Stimulated activated CD8-positive, alpha-beta memory T cell treated with anti-CD3 and anti-CD28 coated beads, Interleukin-15, amount 100 ng/mL, for 24 hours (primary cell): ENCODE results near the gene ARHGAP15.

Experiments
- DNase-seq: peaks from one replicate; pipeline ENCODE4 v3.0.0-alpha.2; 2020; ENCODE audit warnings: low read depth

Gene ARHGAP15

DNA sequence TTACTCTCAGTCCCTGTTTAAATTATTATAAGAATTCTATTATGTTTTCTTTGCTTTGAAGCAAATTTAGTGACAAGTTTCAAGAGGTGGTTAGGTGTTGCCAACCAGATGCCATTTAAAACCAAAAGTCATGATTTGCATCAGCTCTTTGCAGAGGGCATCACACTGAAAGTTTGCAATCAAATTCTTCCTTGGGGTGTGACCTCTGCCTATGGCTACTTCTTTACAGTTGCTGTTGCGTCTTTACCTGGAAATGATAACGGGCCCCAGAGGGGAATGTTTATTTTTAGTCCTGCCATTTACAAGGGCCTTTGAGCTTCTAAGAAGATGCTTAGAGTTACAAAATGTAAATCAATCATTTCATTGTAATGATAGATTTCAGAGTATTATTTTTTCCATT, 561.0 kb downstream of the ARHGAP15 start:
- DNase-seq, result no peak

DNA sequence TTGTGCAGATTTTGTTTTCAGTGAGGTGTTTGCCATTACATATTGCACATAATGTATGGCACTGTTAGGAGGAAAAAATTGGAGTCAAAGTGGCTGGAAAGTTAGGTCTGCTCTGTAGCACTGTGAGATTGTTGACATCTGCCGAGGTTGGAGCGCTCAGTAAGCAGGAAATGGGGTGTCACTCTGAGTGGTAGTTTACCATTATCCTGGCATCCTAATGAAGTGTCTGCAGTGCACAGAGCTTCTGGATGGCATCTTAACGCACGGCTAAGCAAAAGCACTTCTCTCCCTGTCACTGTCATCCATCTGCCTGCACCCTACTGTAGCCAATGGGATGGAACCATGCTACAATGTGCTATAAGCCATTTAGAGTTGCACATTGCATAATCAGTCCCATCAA, 561.9 kb downstream of the ARHGAP15 start:
- no peak for DNase-seq

DNA sequence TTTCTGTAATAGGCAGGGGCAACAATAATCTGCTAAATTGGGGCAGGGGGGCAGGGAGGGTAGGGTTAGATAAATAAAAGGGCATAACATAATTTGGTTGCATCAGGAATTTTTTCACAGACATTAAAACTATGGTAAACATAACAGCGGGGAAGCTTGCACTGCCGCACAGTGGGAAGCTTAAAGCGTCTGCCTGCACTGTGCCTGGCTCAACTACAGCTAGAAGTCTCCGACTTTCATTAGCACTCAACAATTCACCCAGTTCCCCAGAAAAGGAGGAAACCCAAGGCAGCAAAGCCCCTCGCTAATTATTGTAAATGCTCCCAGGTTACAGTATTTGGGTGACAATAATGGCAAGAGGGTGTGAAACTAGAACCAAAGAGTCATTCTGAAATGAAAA, 562.9 kb downstream of the ARHGAP15 start:
- no peak for DNase-seq

DNA sequence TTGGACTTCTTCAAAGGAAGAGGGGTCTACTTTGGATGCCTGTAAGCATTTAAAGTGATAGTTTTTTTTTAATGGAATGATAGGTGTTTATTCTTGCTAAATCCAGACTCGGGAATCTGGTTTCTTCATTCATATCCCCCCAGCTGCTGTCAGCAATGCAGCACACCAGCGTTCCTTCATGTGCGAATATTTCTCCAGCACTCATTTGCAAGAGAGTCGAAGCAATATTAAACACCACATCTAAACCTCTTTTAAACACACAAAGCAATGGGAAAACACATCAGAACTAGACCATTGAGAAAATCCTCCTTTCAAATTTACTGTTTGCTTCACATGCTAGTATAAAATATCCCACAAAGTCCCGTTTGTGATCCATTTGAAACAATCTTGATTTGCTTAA, 563.7 kb downstream of the ARHGAP15 start:
- DNase-seq, result no peak

DNA sequence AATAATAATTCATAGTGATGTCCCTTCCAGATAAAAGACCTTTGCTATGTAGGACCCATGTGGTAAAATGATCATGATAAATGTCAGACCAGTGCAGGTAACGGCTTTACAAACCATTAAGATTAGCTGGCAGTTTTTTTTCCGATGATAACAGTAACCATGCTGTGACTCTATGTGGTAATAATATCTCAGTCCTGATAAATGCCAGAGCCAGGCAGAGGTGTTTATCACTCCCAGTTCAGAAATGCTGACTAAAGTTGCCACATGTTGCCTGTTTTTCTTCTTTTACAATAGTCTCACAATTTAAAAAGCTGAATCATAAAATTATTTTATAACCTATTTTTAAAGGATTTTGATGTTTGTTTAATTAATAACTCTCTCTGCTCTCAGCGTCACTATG, 565.1 kb downstream of the ARHGAP15 start:
- DNase-seq, result no peak

DNA sequence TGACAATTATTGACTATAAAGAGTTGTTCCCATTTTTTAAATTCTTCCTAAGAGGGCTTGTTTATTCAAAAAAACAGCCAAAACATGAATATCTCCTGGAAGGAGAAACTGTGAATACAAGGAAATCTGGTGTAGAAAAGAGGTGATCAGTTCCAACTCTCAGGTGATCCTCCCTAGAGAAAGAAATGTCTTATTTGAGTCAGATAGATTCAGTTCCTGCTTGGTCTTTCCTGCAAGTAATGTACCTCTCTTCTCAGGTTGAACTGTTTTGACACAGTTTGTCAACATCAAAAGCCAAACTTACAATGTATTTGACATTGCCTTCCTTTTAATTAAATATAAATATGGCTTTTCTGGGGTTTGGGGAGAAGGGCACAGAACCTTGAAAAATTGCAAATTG, 567.4 kb downstream of the ARHGAP15 start:
- no peak for DNase-seq

DNA sequence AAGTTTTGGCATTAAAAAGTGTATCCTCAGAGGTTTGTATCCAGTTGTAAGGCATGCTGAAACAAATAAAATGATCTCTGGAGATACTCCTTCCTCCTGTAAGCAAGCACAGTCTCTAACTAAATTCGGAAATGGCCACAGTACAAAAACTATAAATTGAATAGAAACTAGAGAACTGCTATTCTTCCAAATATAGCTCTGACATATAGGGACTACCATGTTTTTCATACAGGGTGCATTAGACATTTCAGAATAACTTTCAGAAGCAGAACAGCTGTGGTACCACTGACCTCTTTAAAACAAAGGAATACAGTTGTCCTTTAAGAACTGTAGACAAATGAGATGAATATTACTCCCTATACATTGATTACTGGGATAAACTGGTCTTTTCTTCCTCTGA, 568.5 kb downstream of the ARHGAP15 start:
- DNase-seq, result no peak

DNA sequence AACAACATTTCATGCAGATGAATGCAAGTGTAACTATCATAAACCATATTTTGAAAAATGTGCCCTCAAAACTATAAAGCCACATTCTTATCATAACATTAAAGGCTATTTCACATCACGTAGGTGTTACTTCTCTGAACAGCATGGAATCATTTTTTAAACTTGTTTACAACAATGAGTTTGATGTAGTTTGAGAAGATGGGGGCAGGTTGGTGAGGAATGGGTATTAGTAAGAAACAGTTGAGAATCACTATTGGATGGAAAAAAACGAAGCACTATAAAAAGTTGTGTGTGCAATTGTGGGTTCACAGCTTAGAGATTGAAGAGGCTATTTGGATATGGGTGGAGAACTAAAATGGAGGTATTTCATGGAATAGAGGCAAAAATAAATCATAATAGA, 569.1 kb downstream of the ARHGAP15 start:
- DNase-seq, result no peak

DNA sequence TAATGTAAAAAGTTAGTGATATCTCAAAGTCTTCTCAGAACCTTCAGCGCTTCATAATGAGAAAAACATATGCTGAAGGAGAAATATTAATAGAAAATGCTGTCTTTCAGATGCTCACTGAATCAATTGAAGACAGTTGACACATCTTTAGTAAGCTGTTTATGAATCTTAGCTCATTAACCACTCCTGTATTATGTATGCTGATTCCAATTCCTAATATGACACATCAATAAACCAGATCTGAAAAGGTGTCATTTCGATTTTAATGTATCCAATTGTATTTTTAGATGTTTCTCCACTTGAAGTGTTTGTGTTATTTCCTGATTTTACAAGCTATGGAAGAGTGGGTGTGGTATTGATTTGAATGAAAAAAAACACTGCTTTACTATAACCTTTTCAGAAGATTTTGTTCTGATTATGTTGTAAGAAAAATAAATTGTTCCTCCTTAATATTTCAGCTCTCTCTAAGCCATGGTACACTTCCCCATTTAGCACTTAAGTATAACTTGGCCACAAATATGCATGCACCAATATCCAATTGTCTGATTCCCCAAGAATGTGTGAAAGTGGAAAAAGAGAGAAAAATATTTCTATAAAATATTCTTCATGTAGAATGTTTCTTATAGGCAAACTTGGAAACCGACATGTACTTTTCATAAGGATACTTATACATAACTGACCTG, 569.8 kb downstream of the ARHGAP15 start:
- no peak for DNase-seq

DNA sequence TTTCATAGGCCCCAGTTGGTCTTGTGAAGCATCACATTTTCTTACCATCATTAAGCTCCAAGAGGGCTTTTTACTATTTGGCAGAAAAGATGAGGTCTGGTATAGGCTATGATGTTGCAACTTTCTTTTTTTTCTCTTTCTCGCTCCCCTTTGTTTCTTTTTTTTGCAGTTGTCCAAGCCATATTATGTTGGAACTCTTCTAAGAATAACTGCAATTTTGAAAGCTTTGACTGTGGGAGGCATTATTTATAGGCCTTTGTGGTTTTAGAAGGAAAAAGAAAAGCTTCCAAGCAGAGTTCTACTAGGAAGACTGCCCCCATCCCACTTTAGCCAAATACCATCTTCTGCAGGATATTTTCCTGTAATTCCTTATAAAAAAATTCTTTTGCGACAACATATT, 571.6 kb downstream of the ARHGAP15 start:
- no peak for DNase-seq

DNA sequence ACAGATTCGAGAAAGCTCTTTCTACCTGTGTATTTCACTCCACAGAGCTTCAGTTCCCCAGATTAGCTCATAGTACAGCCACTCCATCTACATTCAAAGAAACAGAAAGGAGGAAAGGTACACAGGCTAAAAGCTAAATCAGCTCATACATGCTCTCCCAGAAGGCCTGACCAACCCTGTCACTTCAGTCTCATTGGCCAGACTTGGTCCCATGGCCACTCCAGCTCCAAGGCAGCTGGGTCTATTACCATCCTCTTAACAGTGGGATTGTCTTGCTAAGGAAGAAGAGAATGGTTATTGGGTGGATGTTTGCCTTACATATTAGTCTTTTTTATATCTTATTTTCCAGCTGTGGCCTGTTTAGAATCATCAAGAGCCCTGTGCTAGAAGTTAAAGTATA, 572.6 kb downstream of the ARHGAP15 start:
- DNase-seq, result no peak

DNA sequence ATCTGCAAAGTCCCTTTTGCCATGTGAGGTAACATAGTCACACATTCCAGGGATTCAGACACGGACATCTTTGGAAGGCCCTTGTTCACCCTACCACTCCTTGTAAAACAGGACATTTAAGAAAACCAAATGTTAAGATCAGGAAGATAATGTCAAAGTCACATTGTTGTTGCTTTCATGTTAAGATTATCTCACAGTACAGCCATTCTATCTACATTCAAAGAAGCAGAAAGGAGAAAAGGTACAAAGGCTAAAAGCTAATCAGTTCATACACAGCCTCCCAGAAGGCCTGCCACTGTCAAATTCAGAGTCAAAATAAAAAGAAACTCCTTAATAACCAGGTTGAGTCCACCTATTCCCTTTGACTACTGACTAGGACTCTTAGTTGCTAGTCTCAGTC, 573.7 kb downstream of the ARHGAP15 start:
- DNase-seq, result no peak

DNA sequence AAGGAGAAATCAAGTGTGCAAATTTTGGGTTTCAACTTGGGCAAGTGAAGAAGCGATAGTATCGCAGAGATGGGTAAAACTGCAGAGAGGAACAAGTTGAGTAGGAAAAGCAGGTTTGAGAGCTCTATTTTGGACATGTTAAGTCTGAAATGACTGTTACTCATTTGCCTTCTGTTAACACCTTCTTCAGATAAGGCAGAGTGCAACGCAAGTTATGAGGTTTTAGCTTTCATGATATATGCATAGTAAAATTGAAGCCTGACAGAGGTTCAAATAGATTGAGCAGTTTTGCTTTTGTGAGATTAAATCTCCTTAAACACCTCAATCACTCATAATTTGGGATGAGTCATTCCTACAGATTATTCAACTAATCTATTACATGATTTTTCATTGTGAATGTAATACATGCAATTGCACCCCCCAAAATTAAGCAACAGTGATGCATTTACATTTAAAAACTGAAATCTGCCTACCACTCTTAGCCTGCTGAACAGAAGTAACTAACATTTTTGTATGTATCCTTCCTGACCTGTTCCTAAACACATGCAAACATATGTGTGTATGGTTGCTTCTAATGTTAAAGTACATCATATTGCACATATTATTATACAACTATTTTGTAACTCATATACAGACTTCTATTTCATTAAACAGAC, 575.4 kb downstream of the ARHGAP15 start:
- no peak for DNase-seq

DNA sequence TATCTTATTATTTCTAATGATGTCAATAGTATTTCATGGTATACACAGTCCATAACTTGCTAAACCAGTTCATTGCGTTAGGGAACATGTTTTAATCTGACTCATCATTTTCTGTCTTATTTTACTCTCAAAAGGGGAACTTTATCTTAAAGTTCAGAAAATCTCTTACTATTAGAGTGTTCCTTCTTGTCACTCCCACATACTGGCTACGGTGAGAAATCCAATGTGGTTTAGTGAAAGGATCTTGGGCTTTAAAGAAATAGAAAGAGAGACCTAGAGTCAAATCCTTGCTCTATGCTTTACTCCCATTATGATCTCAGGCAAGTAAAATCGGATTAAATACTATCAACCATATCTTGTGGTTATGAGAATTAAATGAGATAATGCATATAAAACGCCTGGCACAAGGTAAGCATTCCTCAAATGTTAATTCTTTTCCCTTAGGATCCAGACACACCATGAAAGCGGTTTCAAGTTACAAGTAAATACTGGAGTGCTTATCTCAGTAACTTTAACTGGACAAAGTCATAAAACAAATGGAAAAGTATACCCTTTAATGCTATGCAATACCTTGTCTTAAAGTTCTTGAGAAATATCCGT, 576.0 kb downstream of the ARHGAP15 start:
- no peak for DNase-seq

DNA sequence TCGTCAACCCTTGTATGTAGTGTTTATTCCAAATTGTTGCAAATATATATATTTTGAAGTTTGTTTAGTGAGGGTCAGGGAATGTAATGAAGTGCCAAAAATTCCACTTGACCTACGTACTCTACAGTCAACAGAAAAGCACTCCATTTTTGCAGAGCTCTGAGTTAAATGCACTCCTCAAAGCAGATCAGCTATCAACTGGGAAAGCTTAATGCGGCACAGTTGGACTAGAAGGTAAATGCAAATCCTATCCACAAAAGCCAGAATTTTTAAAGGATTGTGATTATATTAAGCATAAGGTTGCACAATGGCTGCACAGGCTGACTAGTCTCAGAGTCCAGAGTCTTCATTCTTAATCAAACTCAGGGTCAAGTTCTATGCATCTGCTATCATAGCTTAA, 577.1 kb downstream of the ARHGAP15 start:
- DNase-seq, result no peak

DNA sequence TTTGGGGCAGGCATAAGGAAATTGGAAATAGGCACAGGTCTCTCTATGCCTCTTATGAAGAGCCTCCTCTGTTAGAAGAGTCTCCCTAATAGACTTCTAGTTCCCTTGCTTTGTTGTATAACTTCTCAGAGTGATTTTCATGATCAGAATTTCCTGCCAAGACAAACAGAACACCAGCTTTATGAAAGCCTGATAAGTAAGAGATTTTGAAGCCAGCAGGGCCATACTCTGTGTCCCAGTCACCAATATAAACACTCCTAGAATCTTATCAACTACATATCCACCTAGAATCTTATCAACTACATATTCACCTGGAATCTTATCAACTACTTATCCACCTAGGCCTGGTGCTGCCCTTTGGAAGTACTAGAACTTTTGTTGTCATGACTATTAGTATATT, 579.5 kb downstream of the ARHGAP15 start:
- no peak for DNase-seq

DNA sequence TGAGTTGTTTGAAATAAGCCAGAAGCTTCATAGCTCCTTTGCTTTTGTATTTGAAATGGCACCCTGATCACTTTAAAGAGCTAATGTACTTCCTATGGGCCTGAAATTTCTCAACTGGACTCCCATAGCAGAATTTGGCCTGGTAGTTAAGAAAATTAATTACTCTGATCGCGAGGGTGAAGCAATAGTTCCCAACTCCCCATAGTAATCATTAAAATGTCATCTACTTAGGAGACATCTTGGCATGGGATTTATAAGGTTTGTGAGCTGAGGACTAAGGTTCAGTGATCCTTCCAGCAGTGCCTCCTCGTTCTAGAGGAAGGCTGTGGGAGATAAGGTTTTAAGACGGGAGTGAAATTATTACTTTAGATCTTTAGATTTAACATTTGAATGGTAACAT, 581.0 kb downstream of the ARHGAP15 start:
- no peak for DNase-seq

DNA sequence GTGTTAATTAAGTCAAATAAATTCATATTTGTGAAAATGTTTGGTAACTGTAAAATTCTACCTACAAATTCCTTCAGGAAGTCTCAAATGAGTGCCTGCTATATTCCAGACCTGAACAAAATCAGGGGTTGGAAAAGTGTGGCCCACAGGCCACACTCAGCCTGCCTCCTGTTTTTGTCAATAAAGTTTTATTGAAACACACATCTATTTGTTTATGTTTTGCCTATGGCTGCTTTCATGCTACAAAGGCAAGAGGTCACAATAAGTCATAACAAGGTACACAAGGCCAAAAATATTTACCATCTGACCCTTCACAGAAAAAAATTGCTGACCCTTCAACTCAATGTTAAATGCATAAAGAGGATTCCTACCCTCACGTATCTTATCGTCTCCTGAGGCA, 581.7 kb downstream of the ARHGAP15 start:
- DNase-seq, result no peak

DNA sequence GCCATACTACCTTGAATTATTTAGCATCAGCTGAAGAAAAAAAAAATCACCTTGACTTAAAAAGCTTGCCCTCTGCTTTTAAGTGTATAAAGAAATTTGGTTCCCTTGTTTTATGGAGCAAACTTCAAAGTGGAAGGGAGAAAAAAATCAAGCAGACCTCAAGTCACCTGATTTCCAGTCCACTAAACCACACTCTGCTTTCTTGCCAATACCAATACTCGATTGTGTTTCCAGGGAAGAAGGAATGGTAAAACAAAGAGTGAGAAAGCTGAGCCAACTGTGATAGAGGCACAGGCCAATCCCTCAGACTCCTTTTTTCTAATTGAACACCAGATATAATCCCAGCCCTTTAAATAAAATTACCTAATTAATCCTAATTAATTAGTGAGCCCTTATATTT, 587.3 kb downstream of the ARHGAP15 start:
- no peak for DNase-seq

DNA sequence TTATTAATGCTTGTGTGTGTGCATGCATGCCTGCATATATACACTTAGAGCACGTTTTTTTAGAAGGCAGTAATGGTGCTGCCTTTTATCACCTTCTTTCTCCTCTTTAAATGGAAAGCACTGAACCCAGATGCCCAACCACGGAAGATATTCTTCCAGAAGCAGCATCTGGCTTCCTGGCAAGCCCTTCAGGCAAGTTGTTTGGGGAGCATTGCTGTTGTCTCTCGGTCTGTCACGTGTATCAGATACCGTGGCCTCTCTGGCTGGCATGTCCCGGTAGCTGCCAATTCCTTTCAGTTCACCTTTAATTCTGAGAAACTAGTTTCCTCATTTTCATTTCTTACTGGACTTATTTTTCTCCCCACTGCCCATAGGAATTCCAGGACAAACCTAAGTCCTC, 587.8 kb downstream of the ARHGAP15 start:
- no peak for DNase-seq

DNA sequence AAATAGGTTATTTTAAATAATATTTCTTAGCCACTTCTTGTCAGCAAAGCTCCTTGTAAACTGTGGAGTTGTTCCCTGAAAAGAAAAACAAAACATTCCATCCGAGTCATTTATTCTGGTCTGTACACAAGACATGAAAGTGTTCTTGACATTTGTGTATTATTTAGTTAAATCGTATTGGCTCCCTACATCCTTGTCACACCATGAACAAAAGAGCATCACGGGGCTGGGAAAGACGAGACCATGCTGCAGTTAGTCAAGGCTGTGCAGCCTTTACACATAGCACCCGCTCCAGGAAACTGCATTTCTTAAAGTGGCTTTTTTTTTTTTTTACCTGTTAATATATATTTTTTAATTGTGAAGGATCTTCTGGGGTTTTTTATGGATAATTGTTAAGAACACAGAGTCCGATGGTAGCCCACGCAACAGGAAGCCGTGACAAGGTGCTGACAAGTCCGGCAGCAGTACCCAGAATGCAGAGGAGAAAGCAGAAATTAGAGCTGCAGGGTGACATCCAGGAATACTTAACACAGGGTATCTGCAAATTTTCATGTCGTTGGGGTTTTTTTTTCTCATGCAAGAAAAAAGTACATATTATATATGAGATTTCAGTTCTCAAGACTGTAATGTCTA, 588.4 kb downstream of the ARHGAP15 start:
- DNase-seq, result no peak

DNA sequence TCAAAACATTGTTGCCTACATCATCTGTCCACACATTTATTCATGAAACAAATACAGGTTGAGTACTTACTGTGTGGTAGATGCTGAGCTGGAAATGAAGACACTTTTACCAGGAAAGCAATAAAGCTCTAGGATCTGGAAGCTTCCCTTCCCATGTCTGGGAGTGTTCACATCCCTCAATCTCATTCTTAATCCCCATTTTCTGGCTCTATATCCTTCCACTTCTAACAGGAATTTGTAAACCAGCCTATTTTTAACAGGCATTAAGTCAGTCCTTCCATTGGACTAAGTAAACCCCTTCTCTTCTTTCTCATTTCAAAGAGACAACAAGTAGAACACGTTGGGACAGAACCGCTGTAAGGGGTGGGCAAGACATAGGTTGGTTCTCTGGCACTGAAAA, 589.5 kb downstream of the ARHGAP15 start:
- DNase-seq, result no peak

DNA sequence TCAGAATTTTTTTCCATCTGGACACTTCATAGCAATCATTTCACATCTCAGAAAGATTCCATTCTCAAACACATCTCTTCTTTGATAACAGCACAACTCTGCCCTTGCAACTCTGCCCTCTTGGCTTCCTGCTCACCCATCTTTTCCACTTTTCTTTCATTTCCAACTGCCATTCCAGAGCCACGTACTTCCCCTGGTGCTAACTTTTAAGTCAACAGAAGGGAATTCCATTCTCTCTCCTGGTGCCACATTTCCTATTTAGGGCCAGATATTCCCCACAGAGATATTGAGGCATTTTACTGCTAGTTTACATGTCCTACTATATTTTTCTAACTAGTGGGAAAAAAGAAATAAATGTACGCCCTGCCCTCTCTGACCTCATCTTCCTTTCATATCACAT, 590.2 kb downstream of the ARHGAP15 start:
- no peak for DNase-seq
